GM19455 (cell line): ENCODE results near the gene BCKDK.
A peak's percentile ranks its signal among the peaks of the same experiment; 100 is the strongest.
"Not testable (repeated sequence)": the region's sequence is repeated elsewhere in the genome, so short reads cannot be mapped to it uniquely, and the experiment has no call there.

Experiments used
- ATAC-seq: cut with Tn5 transposase; IDR thresholded peaks from one replicate; pipeline ENCODE4 v1.9.1; 2021; ENCODE audit not compliant: unreplicated experiment

The BCKDK gene

DNA sequence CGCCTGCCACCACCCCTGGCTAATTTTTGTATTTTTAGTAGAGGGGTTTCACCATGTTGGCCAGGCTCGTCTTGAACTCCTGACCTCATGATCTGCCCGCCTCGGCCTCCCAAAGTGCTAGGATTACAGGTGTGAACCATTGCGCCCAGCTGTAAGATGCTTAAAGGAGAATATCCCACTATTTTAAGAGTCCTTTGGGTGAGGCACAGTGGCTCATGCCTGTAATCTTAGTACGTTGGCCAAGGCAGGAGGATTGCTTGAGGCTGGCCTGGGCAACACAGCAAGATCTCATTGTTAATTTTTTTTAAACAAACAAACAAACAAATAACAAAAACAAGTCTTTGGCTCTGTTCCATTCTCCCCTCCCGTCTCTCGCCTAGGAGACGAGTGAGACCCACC, 32.9 kb downstream of the BCKDK start:
- ATAC-seq = not testable (repeated sequence)

- ATAC-seq = no peak
Measured at GRCh38 chr16:31141489-31142108, 33.4 kb downstream of the BCKDK start.

DNA sequence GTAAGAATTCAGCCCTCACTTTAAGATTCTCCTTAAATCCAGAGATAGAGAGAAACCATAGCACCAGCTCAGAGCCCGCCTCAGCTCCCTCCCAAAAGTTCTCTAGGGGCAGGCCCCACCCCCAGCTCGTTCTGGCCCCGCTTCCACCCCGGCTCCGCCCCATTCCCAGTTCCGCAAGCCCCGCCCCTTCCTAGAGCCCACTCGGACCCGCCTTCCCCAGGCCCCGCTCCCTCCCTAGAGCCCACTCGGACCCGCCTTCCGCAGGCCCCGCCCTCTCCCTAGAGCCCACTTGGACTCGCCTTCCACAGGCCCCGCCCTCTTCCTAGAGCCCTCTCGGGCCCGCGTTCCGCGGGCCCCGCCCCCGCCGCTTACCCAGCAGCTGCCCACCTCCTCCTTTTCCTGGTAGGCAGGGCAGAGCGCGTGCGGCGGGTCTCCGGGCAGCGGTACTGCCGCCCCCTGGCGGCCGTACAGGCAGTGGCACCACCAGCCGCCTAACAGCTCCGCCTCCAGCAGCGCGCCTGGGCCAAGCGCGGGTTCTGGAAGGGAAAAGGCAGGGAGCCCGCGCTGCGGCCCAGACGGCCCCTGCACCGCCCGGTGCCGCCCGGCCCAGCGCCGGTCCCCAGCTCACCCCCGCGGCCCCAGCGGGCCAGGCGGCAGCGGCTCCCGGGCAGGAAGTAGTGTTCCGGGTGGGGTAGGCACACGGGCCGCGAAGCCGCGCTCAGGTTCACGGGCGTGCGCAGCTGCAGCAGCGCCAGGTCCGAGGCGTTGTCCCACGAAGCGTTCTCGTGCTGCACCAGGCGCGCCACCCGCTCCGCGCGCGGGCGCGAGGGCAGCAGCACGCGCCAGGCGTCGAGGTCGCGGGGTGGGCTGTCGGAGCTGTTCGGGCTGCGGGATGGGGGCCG, 34.2 kb downstream of the BCKDK start:
- peak; percentile 80 for ATAC-seq

- no peak for ATAC-seq
Measured at GRCh38 chr16:31143011-31143693, 35.0 kb downstream of the BCKDK start.

GRCh38 chr16:31143694-31144148, 35.5 kb downstream of the BCKDK start:
- no peak for ATAC-seq

DNA sequence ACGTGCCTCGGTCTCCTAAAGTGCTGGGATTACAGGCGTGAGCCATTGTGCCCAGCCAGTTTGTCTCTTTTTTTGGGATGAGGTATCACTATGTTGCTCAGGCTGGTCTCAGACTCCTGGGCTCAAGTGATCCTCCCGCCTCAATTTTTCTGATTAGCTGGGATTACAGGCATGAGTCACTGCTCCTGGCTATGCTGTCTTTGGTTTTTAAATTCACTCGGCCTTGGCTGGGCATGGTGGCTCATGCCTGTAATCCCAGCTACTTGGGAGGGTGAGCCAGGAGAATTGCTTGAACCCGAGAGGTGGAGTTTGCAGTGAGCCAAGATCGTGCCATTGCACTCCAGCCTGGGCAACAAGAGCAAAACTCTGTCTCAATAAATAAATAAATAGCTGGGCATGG, 36.2 kb downstream of the BCKDK start:
- not testable (repeated sequence) for ATAC-seq

- ATAC-seq = no peak
Measured at GRCh38 chr16:31145398-31145990, 37.3 kb downstream of the BCKDK start.

DNA sequence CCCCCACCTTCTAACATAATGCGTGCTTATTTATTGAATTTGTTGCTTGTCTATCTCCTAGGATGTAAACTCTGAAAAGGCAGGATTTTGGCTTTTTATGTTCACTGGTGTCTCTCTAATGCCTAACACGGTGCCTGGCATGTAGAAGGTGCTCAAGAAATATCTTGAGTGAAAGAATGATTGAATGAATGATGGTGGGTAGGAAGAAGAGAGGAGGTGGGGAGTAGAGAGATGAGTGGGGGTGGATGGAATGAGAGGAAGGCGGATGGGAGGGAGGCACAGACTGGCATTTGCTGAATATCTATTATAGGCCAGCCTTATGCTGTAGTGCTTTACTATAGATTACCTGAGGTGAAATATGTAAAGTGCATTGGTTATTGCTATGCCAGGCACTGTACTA, 39.4 kb downstream of the BCKDK start:
- ATAC-seq = no peak

DNA sequence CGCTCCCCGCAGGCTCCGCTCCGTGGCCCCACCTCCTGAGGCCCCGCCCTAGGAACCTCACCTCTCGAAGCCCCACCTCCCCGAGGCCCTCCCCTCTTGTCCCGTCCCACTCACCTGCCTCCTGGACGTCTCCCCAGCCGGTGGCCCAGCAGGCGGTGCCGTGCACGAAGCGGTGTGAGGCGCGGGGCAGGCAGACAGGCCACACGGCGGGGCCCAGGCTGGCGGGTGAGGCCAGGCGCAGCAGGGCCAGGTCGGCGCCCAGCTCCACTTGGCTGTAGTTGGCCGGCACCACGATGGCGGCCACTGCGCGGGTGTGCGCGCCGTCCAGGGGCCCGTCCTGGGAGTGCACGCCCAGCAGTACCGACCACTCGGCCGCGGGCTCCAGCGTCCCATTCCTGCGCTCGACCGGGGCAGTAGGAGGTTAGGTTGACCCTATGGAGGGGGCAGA, 40.1 kb downstream of the BCKDK start:
- no peak for ATAC-seq

DNA sequence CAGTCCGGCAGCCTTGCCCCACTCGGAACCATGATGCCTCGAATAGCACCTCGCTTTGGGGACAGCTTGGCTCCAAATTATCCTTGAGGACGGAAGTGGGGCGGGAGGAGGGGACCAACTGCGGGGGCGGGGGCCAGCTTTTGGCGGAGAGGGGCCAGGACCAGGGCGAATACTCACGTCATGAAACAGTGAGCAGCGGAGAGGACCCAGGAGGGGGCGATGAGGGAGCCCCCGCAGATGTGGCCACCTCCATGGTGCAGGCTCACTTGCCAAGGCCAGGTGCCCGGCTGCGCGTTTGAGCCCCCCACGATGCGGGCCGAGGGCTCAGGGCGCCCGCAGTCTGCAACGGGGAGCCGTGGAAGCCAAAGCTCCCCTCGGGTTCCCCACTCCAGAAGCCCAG, 40.7 kb downstream of the BCKDK start:
- ATAC-seq = no peak

DNA sequence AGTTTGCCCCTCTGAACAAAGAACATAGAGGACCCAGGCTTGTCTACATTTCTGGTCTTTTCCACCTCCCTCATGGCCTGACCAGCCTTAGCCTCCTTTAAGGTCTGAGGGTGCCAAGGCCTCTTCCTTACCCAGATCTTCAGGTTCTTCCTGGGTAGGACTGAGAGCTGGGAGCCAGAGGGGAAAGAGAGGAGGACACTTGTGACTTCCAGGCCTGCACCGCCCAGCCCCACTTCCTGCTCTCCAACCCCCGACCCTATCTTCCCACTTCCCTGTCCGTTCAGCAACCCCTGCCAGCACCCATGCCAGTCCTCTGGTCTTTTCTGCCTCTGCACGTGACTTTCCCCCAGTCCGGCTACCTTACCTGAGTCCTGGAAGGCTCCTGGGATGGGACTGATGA, 41.1 kb downstream of the BCKDK start:
- ATAC-seq = no peak

DNA sequence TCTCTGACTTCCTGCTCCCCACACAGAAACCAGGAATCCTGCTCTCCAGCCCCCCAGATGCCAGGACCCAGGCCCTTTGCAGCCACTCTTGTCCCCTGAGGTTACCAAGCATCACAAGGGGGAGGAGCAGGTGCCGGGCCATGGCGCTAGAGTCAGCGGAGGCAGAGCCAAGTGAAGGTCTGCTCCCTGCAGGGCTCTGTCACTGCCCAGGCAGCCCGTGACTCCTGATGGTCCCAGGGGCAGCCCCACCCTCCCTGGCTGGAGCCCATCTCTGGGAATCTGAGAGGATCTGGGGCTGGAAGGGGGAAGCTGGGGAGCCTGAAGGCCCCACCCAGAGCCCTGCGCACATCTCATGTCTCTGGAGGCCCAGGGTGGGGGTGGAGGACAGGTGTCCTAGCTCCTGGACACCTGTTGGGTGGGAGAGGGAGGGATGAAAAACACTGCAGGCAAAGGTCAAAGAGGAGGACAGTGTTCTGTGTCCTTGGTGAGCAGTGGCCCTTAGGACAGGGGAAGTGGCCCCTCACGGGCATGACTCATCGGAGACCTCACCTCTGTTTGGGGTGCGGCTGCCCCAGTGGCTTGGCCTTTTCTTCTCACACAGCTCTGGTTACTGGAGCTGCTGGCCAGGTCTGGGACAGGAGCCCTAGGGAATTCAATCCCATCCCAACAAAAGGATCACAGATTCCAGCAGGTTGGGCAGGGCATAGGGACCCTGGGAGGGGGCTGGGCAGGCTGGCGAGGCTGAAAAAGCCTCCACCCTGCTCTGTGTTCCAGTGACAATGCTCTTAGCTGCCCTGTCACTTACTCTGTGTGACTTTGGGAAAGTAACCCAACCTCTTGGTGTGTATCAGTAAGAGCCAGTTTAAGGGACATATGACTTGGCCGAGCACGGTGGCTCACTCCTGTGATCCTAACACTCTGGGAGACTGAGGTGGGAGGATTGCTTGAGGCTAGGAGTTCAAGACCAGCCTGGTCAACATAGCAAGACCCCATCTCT, 42.0 kb downstream of the BCKDK start, which contains the start of gene PRSS36:
Gene PRSS36, minus strand, starts transcription at position 173 of the 997 bp plus-strand sequence. Its CDS starts 31 bp downstream, at position 142.
- ATAC-seq = no peak

GRCh38 chr16:31150976-31151375, 42.8 kb downstream of the BCKDK start:
- not testable (repeated sequence) for ATAC-seq

DNA sequence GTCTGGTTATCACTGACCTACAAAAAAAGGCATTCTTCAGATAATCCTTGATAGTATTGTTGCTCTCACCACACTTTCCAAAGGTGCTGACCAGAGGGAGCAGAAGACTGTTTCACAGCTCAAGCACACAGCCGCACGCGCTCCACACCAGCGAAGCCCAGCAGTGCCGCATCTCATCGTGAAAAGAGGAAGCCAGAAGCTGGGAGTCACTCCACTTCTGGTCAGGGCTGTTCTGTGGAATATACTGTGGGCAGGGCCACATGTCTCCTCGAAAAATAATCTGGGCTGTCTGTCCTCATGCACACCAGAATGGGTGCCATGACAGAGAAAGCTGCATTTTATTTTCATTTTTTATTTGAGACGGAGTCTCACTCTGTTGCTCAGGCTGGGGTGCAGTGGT, 49.0 kb downstream of the BCKDK start:
- ATAC-seq = no peak
